ENCODE results near the gene ATP6V0E1. TPM values are rescaled to one million over a fixed set of nuclear protein-coding genes. Genes with fewer than 3 reads are reported as not detected.

ATP6V0E1 gene
- total RNA-seq, 2 experiments from 2014 or later: 31.1 to 31.9 TPM

GRCh38 chr5:172941067-172941516 lies 42.5 kb upstream of the ATP6V0E1 start:
- H3K9me3 ChIP-seq (ENCODE audit: control insufficient read depth in 1 of 2, insufficient read depth in 1 of 2, low read length in 2 of 2): no peaks in the 10 kb centered on the region
- H3K4me1 ChIP-seq (ENCODE audit: insufficient read depth, low read length): no peaks in the 10 kb centered on the region
- H3K9me3 Mint-ChIP-seq: no peaks in the 10 kb centered on the region
- ChIA-PET CTCF (interaction anchor here (0.6 kb wide), 1 partner anchor 90 kb away, joined by 3 read pairs; no protein-coding TSS in a partner anchor), POLR2A (no interaction called here)
- H3K36me3 ChIP-seq (ENCODE audit: insufficient read depth, low read length): peaks cover 65% of the 10 kb centered on the region
- H3K27me3 Mint-ChIP-seq: no peaks in the 10 kb centered on the region
- peaks cover 51% of the 10 kb centered on the region for H3K36me3 Mint-ChIP-seq (ENCODE audit: low read depth)
- H3K27ac ChIP-seq (ENCODE audit: low read depth in 1 of 2, low read length in 2 of 2): no peak overlapping the region
- no peak overlapping the region for H3K27ac Mint-ChIP-seq
- H3K4me1 Mint-ChIP-seq (ENCODE audit: low read depth): no peaks in the 10 kb centered on the region
- H3K27me3 ChIP-seq (ENCODE audit: control insufficient read depth in 1 of 2, insufficient read depth in 2 of 2, low read length in 2 of 2): no peaks in the 10 kb centered on the region
- H3K4me3 Mint-ChIP-seq: no peak overlapping the region
- intact Hi-C loops (cut with DNase I, micrococcal nuclease): no loop called here
- ATAC-seq (ENCODE audit: poor library complexity) (no peak), DNase-seq (no peak)
- no peak overlapping the region for H3K4me3 ChIP-seq (ENCODE audit: low read length)
- TF ChIP-seq CTCF (IDR thresholded peaks at IDR 0.05): no peak

DNA sequence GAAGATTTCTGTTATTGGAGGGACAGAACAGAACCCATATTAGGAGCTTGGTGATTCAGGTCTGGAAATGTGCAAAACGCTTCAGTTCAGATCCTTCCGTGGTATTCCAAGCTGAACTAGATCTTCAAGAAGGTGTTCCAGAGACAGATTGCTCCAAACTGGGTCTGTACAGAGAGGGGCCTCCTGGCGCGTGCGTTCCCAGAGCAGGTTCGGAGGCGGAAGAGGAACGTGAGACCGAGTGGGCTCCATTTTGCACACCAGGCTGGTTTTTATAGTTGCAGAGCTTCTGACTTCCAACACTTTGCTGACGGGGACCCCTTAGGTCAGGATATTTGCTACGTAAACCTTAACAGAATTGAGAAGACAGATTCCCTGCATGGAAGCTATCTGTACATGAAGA lies 41.0 kb upstream of the ATP6V0E1 start:
- intact Hi-C loops (cut with DNase I, micrococcal nuclease): no loop called here

DNA sequence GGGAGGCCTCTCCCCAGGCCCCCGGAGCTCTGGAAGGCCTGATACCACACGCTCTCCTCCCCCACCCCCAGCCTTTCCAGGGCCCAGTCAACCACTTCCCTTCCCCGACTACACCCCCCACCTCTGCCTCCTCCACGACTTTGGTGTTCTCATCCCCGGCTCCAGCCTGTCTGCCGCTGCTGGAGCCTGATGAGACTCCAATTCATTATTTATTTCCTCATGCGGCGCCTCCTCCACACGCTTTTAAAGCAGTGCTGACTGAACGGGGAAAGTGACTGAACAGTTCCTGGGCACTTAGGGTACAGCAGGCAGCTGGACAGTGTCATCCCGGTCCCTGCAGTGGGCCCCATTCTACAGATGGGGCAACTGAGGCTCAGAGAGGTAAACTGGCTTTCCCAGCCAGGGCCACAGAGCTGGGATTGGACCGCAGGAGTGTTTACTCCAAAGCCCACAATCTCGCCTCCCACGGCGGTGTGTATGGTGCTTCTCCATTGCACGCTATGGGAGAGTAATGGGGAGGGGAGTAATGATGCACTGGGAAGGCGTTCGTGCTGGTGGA lies 40.2 kb upstream of the ATP6V0E1 start:
- no peak for DNase-seq
- H3K27ac ChIP-seq (ENCODE audit: low read depth in 1 of 2, low read length in 2 of 2): no peak overlapping the region
- Mint-ChIP-seq H3K27me3 (no peaks in the 10 kb centered on the region), H3K9me3 (no peaks in the 10 kb centered on the region), H3K27ac (no peak overlapping the region), H3K36me3 (ENCODE audit: low read depth) (peaks cover 45% of the 10 kb centered on the region), H3K4me3 (no peak overlapping the region), H3K4me1 (ENCODE audit: low read depth) (no peaks in the 10 kb centered on the region)
- peaks cover 57% of the 10 kb centered on the region for H3K36me3 ChIP-seq (ENCODE audit: insufficient read depth, low read length)
- no peaks in the 10 kb centered on the region for H3K4me1 ChIP-seq (ENCODE audit: insufficient read depth, low read length)
- CTCF ChIA-PET: no interaction called here
- intact Hi-C loops (cut with DNase I, micrococcal nuclease): no loop called here
- TF ChIP-seq CTCF (IDR thresholded peaks at IDR 0.05): no peak
- POLR2A ChIA-PET: no interaction called here
- no peaks in the 10 kb centered on the region for H3K27me3 ChIP-seq (ENCODE audit: control insufficient read depth in 1 of 2, insufficient read depth in 2 of 2, low read length in 2 of 2)
- H3K9me3 ChIP-seq (ENCODE audit: control insufficient read depth in 1 of 2, insufficient read depth in 1 of 2, low read length in 2 of 2): no peaks in the 10 kb centered on the region
- no peak overlapping the region for H3K4me3 ChIP-seq (ENCODE audit: low read length)
- ATAC-seq (ENCODE audit: poor library complexity): no peak

More for the DNA sequence above, 41.0 kb upstream of the ATP6V0E1 start:
- DNase-seq (no peak), ATAC-seq (ENCODE audit: poor library complexity) (no peak)
- POLR2A ChIA-PET: no interaction called here
- Mint-ChIP-seq H3K9me3 (no peaks in the 10 kb centered on the region), H3K36me3 (ENCODE audit: low read depth) (peaks cover 46% of the 10 kb centered on the region), H3K4me1 (ENCODE audit: low read depth) (no peaks in the 10 kb centered on the region), H3K27ac (no peak overlapping the region), H3K4me3 (no peak overlapping the region), H3K27me3 (no peaks in the 10 kb centered on the region)
- Histone ChIP-seq H3K4me3 (ENCODE audit: low read length) (no peak overlapping the region), H3K36me3 (ENCODE audit: insufficient read depth, low read length) (peaks cover 61% of the 10 kb centered on the region), H3K9me3 (ENCODE audit: control insufficient read depth in 1 of 2, insufficient read depth in 1 of 2, low read length in 2 of 2) (no peaks in the 10 kb centered on the region), H3K4me1 (ENCODE audit: insufficient read depth, low read length) (no peaks in the 10 kb centered on the region), H3K27me3 (ENCODE audit: control insufficient read depth in 1 of 2, insufficient read depth in 2 of 2, low read length in 2 of 2) (no peaks in the 10 kb centered on the region), H3K27ac (ENCODE audit: low read depth in 1 of 2, low read length in 2 of 2) (no peak overlapping the region)
- TF ChIP-seq CTCF (IDR thresholded peaks at IDR 0.05): no peak
- CTCF ChIA-PET: no interaction called here

Measured in CD4-positive, alpha-beta T cell (primary cell).